CD4-positive, alpha-beta T cell (primary cell): ENCODE measurements around the gene IVNS1ABP. TPM values are rescaled to one million over a fixed set of nuclear protein-coding genes. Genes with fewer than 3 reads are reported as not detected.

ENCODE experiments used
- ATAC-seq: fragments of 200-7000 bp; cut with Tn5 transposase; one replicate; pipeline ENCODE4 v1.10.0; 2022; ENCODE audit warnings: mild to moderate bottlenecking; ENCODE audit not compliant: poor library complexity
- CTCF ChIA-PET: fragments of 350-600 bp; sonication (Branson Sonifier 250); formaldehyde crosslinking; loops from one replicate; lab custom pipeline; 2021; ENCODE audit warnings: antibody characterized with exemption, inconsistent platforms; lab: Charles Lee
- POLR2A ChIA-PET: fragments of 350-600 bp; sonication (Branson Sonifier 250); formaldehyde crosslinking; loops from one replicate; lab custom pipeline; 2021; ENCODE audit warnings: antibody characterized with exemption, inconsistent platforms; lab: Charles Lee
- DNase-seq, 14 experiments: peaks; one replicate each; pipeline ENCODE4 v3.0.0-alpha.2; 2013 to 2020; ENCODE audit warnings: mixed read lengths in 2 of 14
- H3K27ac ChIP-seq, 2 donors: one replicate each; pipeline versions ENCODE4 v1.5.1 to v1.7.0; 2013; ENCODE audit warnings: low read length in 2 of 2, low read depth in 1 of 2, mild to moderate bottlenecking in 1 of 2
- H3K27me3 ChIP-seq, 2 experiments: 1 replicate in 1 of 2; 2 replicates in 1 of 2; pipeline versions ENCODE4 v1.6.1 to v1.7.0; 2013; ENCODE audit warnings: low read length in 2 of 2, control low read depth in 1 of 2, mild to moderate bottlenecking in 1 of 2, moderate library complexity in 1 of 2; ENCODE audit not compliant: insufficient read depth in 2 of 2, control insufficient read depth in 1 of 2
- H3K36me3 ChIP-seq: one replicate; pipeline ENCODE4 v1.6.1; 2013; ENCODE audit warnings: low read length, control low read depth; ENCODE audit not compliant: insufficient read depth
- H3K4me1 ChIP-seq: one replicate; pipeline ENCODE4 v1.6.1; 2013; ENCODE audit warnings: low read length, control low read depth; ENCODE audit not compliant: insufficient read depth
- H3K4me3 ChIP-seq: one replicate; pipeline ENCODE4 v1.5.1; 2013; ENCODE audit warnings: mild to moderate bottlenecking, low read length, moderate library complexity
- H3K9me3 ChIP-seq, 2 experiments: 1 replicate in 1 of 2; 2 replicates in 1 of 2; pipeline versions ENCODE4 v1.6.1 to v1.7.0; 2013; ENCODE audit warnings: low read length in 2 of 2, mild to moderate bottlenecking in 2 of 2, control low read depth in 1 of 2, moderate library complexity in 1 of 2; ENCODE audit not compliant: control insufficient read depth in 1 of 2, insufficient read depth in 1 of 2
- H3K27ac Mint-ChIP-seq: one replicate; pipeline ENCODE4 v1.8.0; 2020; ENCODE audit warnings: mixed read lengths
- H3K27me3 Mint-ChIP-seq: one replicate; pipeline ENCODE4 v1.8.0; 2021; ENCODE audit warnings: mixed read lengths
- H3K36me3 Mint-ChIP-seq: one replicate; pipeline ENCODE4 v1.8.0; 2021; ENCODE audit warnings: low read depth, mixed read lengths
- H3K4me1 Mint-ChIP-seq: one replicate; pipeline ENCODE4 v1.8.0; 2021; ENCODE audit warnings: low read depth, mixed read lengths
- H3K4me3 Mint-ChIP-seq: one replicate; pipeline ENCODE4 v1.8.0; 2020; ENCODE audit warnings: mild to moderate bottlenecking, mixed read lengths
- H3K9me3 Mint-ChIP-seq: one replicate; pipeline ENCODE4 v1.8.0; 2020; ENCODE audit warnings: mixed read lengths
- intact Hi-C, 2 experiments: fragments of 100-400 bp; cut with DNase I in 1 of 2; cut with micrococcal nuclease in 1 of 2; formaldehyde crosslinking; loops; one replicate each; pipeline versions ENCODE4 v1.15.1 to v1.9.0; 2023 to 2025; cut with DNase I, micrococcal nuclease
- total RNA-seq, 174 experiments: library from RNA in 2 of 174; stranded (reverse) in 2 of 174; gene quantifications; one replicate each; pipeline ENCODE4 v1.2.3 and lab custom pipeline; 2021 to 2026
- TF ChIP-seq, protein P1 (sequence below): fragments of 200-600 bp; IDR thresholded peaks from one replicate; pipeline ENCODE4 v1.8.0; 2022; ENCODE audit warnings: antibody characterized with exemption, mild to moderate bottlenecking

IVNS1ABP gene
- total RNA-seq, 2 experiments from 2014 or later, result 234 to 254 TPM

DNA sequence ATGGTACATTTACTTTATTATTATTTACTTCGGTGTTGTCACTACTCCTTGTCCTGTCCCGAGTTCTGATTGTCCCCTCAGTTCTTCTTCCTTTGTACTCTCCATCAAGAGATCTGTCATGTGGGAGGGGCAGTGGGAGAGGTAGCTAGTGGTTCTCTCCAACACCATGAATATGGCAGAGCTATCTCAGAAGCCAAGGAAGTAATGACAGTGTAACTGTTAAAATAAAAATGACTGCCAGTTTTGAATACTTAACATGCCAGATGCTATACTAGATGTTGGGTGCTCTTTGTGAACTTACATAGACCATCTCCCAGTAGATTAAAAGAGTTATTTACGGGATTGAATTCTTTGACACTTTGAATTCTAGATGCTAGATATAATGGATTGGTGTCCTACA, 28.6 kb downstream of the IVNS1ABP start:
- Histone ChIP-seq H3K36me3 (no peaks in the 10 kb centered on the region), H3K27ac (no peak overlapping the region), H3K9me3 (no peaks in the 10 kb centered on the region), H3K4me3 (no peak overlapping the region), H3K27me3 (no peaks in the 10 kb centered on the region), H3K4me1 (peaks cover 11% of the 10 kb centered on the region)
- H3K4me1 Mint-ChIP-seq, result peaks cover 53% of the 10 kb centered on the region
- intact Hi-C loops, result no loop called here
- H3K27ac Mint-ChIP-seq, result no peak overlapping the region
- ATAC-seq (no peak), DNase-seq (no peak)
- peaks cover 19% of the 10 kb centered on the region for H3K36me3 Mint-ChIP-seq
- H3K27me3 Mint-ChIP-seq, result no peaks in the 10 kb centered on the region
- no peaks in the 10 kb centered on the region for H3K9me3 Mint-ChIP-seq
- ChIA-PET POLR2A (interaction anchor here (0.7 to 1.5 kb wide), 2 partner anchors 27 to 271 kb away, joined by 3 to 4 read pairs; no protein-coding TSS in a partner anchor), CTCF (no interaction called here)
- TF ChIP-seq, protein P1, sequence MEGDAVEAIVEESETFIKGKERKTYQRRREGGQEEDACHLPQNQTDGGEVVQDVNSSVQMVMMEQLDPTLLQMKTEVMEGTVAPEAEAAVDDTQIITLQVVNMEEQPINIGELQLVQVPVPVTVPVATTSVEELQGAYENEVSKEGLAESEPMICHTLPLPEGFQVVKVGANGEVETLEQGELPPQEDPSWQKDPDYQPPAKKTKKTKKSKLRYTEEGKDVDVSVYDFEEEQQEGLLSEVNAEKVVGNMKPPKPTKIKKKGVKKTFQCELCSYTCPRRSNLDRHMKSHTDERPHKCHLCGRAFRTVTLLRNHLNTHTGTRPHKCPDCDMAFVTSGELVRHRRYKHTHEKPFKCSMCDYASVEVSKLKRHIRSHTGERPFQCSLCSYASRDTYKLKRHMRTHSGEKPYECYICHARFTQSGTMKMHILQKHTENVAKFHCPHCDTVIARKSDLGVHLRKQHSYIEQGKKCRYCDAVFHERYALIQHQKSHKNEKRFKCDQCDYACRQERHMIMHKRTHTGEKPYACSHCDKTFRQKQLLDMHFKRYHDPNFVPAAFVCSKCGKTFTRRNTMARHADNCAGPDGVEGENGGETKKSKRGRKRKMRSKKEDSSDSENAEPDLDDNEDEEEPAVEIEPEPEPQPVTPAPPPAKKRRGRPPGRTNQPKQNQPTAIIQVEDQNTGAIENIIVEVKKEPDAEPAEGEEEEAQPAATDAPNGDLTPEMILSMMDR, result no peak
- H3K4me3 Mint-ChIP-seq, result no peak overlapping the region

DNA sequence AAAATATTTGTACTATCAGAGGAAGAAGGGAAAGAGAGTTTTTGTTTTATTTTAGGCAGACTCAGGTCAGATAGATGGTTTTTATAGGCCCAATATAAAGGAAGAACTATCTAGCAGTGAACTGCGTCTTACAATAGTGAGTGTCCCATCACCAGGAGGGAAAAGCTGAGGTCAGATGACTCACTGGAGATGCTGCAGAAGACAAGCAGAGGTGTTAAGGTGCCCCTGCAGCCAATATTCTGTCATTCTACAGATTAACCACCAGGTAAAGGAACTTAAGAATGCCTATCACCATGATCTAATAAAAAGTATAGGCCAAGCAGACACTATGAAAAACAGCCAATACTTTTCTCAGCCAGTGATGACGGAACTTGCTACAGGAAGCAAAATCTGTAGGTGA, 29.6 kb downstream of the IVNS1ABP start:
- TF ChIP-seq, protein P1, result no peak
- Mint-ChIP-seq H3K27ac (no peak overlapping the region), H3K4me1 (peaks cover 53% of the 10 kb centered on the region)

DNA sequence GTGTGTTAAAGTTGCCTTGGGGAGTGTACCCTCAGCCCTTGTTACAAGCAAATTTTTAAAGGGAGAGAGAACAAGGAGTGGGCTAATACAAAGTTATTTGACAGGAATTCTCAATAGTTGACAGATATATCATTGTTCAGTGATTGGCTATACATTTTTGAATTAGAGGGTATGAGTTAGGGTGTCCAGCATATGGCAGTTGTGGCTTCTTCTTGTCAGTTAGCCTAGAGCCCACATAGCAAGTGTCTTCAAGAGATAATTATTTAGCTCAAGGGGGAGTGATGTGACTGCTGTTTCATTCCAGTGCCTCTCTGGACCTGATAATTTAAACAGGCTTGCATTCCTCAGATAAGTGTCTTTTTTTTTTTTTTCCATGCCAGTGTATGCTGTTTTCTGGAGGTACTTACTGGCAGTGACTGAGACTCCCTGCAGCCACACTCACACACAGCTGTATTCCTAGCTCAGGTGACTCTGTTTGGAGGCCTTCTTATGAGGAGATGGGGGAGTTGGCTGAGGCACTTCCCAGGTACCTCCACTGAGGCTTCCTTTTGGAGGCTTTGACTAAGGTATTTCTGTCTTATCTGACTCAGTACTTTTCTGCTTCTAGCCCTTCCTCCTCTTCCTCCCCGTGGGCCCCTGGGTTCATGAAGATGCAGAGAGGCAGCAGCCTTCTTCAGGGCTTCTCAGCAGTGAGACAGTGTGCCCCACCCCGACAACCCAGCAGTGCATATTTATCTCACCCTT, 32.3 kb downstream of the IVNS1ABP start:
- intact Hi-C loops, result loop anchor here (1.0 to 5.0 kb wide), 2 partner anchors 20 to 42 kb away; no protein-coding TSS in a partner anchor
- peaks cover 5% of the 10 kb centered on the region for H3K9me3 Mint-ChIP-seq
- H3K27ac Mint-ChIP-seq, result peak overlapping the region; percentile 91
- no peaks in the 10 kb centered on the region for H3K36me3 ChIP-seq
- CTCF ChIA-PET, result interaction anchor here (1.0 to 1.4 kb wide), 4 partner anchors 14 to 385 kb away, joined by 3 to 4 read pairs (median 3); no protein-coding TSS in a partner anchor
- peaks cover 24% of the 10 kb centered on the region for H3K36me3 Mint-ChIP-seq
- H3K9me3 ChIP-seq, result no peaks in the 10 kb centered on the region
- peaks cover 45% of the 10 kb centered on the region for H3K4me1 ChIP-seq
- H3K4me3 Mint-ChIP-seq, result no peak overlapping the region
- DNase-seq, result peak in 1 of 14 experiments; percentile 26
- H3K27me3 ChIP-seq, result no peaks in the 10 kb centered on the region
- peaks cover 72% of the 10 kb centered on the region for H3K4me1 Mint-ChIP-seq
- H3K27ac ChIP-seq, result no peak overlapping the region
- H3K4me3 ChIP-seq, result no peak overlapping the region
- POLR2A ChIA-PET, result interaction anchor here (0.6 to 1.5 kb wide), 4 partner anchors 16 to 389 kb away, joined by 3 to 5 read pairs (median 3); partner anchors contain the start of gene IVNS1ABP
- H3K27me3 Mint-ChIP-seq, result no peaks in the 10 kb centered on the region
- ATAC-seq, result no peak
- TF ChIP-seq, protein P1, result no peak

More for the DNA sequence above, 29.6 kb downstream of the IVNS1ABP start:
- ChIA-PET CTCF (no interaction called here), POLR2A (interaction anchor here (0.6 to 1.5 kb wide), 2 partner anchors 9 to 28 kb away, joined by 3 to 4 read pairs; no protein-coding TSS in a partner anchor)
- Histone ChIP-seq H3K4me1 (peaks cover 19% of the 10 kb centered on the region), H3K4me3 (no peak overlapping the region), H3K9me3 (no peaks in the 10 kb centered on the region), H3K27ac (no peak overlapping the region), H3K27me3 (no peaks in the 10 kb centered on the region), H3K36me3 (no peaks in the 10 kb centered on the region)
- Mint-ChIP-seq H3K4me3 (no peak overlapping the region), H3K9me3 (no peaks in the 10 kb centered on the region), H3K27me3 (no peaks in the 10 kb centered on the region), H3K36me3 (peaks cover 12% of the 10 kb centered on the region)
- ATAC-seq, result no peak
- DNase-seq, result no peak
- intact Hi-C loops, result no loop called here
